CD4-positive, alpha-beta T cell treated with Interleukin-17A for 4 hours (primary cell): ENCODE measurements around the gene MAZ.
A peak's percentile ranks its signal among the peaks of the same experiment; 100 is the strongest.
"Not testable (repeated sequence)": the region's sequence is repeated elsewhere in the genome, so short reads cannot be mapped to it uniquely, and the experiment has no call there.

Experiments used
- DNase-seq: peaks from one replicate; pipeline ENCODE4 v3.0.0-alpha.2; 2020; ENCODE audit warnings: mixed read lengths

The MAZ gene

GRCh38 chr16:29806099-29806579 is at the start of gene MAZ:
Gene MAZ, plus strand, starts transcription at chr16:29806529. Its CDS starts 173 bp downstream, at chr16:29806702.
- DNase-seq, result no peak

GRCh38 chr16:29756654-29757053 is 49.7 kb upstream of the MAZ start:
- peak; percentile 20 for DNase-seq

GRCh38 chr16:29757086-29757485 is 49.2 kb upstream of the MAZ start:
- DNase-seq, result not testable (repeated sequence)

GRCh38 chr16:29757950-29758466 is 48.3 kb upstream of the MAZ start:
- DNase-seq, result no peak

- DNase-seq, result no peak
These were observed 45.6 kb upstream of the MAZ start for GRCh38 chr16:29760567-29761279.

- DNase-seq, result not testable (repeated sequence)
These were observed 45.1 kb upstream of the MAZ start for GRCh38 chr16:29761280-29761651.

GRCh38 chr16:29761882-29762281 is 44.4 kb upstream of the MAZ start:
- no peak for DNase-seq

GRCh38 chr16:29763326-29763725 is 43.0 kb upstream of the MAZ start:
- no peak for DNase-seq

- no peak for DNase-seq
These were observed 40.9 kb upstream of the MAZ start for GRCh38 chr16:29765167-29766032.

GRCh38 chr16:29766571-29766970 is 39.8 kb upstream of the MAZ start:
- DNase-seq, result no peak

- DNase-seq, result no peak
These were observed 39.3 kb upstream of the MAZ start for GRCh38 chr16:29767062-29767461.

- DNase-seq, result no peak
These were observed 36.8 kb upstream of the MAZ start for GRCh38 chr16:29769507-29769906.

- no peak for DNase-seq
These were observed 35.9 kb upstream of the MAZ start for GRCh38 chr16:29770250-29770929.

GRCh38 chr16:29772330-29772729 is 34.0 kb upstream of the MAZ start:
- DNase-seq, result not testable (repeated sequence)

- DNase-seq, result no peak
These were observed 31.6 kb upstream of the MAZ start for GRCh38 chr16:29774730-29775129.

GRCh38 chr16:29775742-29776408 is 30.5 kb upstream of the MAZ start:
- no peak for DNase-seq

GRCh38 chr16:29777576-29778350 is 28.6 kb upstream of the MAZ start, which contains the start of gene ZG16:
Gene ZG16, plus strand, starts transcription at chr16:29778256. Its CDS starts 1,011 bp downstream, at chr16:29779267.
- no peak for DNase-seq

- no peak for DNase-seq
These were observed 26.9 kb upstream of the MAZ start for GRCh38 chr16:29779474-29779873.

- DNase-seq, result not testable (repeated sequence)
These were observed 23.0 kb upstream of the MAZ start for GRCh38 chr16:29783094-29783953.

GRCh38 chr16:29784157-29784556 is 22.2 kb upstream of the MAZ start:
- DNase-seq, result peak; percentile 30
